Upper lobe of right lung (tissue), 1 donor: Measurements from ENCODE around the gene WDR5. TPM values are rescaled to one million over a fixed set of nuclear protein-coding genes. Genes with fewer than 3 reads are reported as not detected.
A peak's percentile ranks its signal among the peaks of the same experiment; 100 is the strongest.

Experiments used
- ATAC-seq: fragments of 200-7000 bp; cut with Tn5 transposase; one replicate; pipeline ENCODE4 v1.9.1; 2020; ENCODE audit warnings: mild to moderate bottlenecking, moderate library complexity
- DNase-seq: peaks from one replicate; pipeline ENCODE4 v3.0.0-alpha.2; 2020
- H3K27ac ChIP-seq: fragments of 200-600 bp; one replicate; pipeline ENCODE4 v1.8.0; 2022
- H3K27me3 ChIP-seq: fragments of 200-600 bp; one replicate; pipeline ENCODE4 v1.8.0; 2022; ENCODE audit warnings: mild to moderate bottlenecking
- H3K36me3 ChIP-seq: fragments of 200-600 bp; one replicate; pipeline ENCODE4 v1.8.0; 2022
- H3K4me1 ChIP-seq: fragments of 200-600 bp; one replicate; pipeline ENCODE4 v1.8.0; 2022
- H3K4me3 ChIP-seq: fragments of 200-600 bp; one replicate; pipeline ENCODE4 v1.8.0; 2022; ENCODE audit warnings: mild to moderate bottlenecking
- H3K9me3 ChIP-seq: fragments of 200-600 bp; one replicate; pipeline ENCODE4 v1.8.0; 2022
- intact Hi-C: fragments of 100-400 bp; cut with DNase I; formaldehyde crosslinking; loops from one replicate; pipeline ENCODE4 v1.11.0; 2022
- total RNA-seq: library from RNA; stranded (reverse); fragmentation: NEBNext Ultra II Directional; extraction: Animal tissue kit (Norgen Biotek cat#: 25700); gene quantifications from one replicate; pipeline ENCODE4 v1.2.1, GENCODE V29; 2021
- TF ChIP-seq, protein P1 (sequence below): fragments of 200-600 bp; IDR thresholded peaks from one replicate; pipeline ENCODE4 v1.8.0; 2022; ENCODE audit warnings: antibody characterized with exemption
- donor health status: DM: no; HTN: yes; CAD: no; lungs with severe emphysema.

The WDR5 gene
- total RNA-seq, 1 donor from 2014 or later = 26.6 TPM

DNA sequence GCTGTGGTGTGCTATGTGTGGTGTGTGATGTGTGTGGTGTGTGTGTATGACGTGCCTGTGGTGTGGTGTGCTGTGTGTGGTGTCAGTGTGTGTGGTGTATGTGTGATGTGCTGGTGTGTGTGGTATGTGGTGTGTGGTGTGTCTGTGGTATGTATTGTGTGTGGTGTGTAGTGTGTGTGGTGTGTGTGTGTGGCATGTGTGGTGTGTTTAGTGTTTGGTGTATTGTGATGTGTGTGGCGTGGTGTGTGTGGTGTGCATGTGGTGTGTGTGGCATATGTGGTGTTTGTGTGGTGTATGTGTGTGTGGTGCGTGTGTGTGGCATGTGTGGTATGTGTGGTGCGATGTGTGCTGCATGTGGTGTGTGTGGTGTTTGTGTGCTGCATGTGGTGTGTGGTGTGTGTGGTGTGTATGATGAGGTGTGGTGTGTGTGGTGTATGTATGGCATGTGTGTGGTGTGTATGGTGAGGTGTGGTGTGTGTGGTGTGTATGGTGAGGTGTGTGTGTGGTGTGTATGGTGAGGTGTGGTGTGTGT, 46.7 kb downstream of the WDR5 start:
- no peak overlapping the region for H3K4me3 ChIP-seq
- ATAC-seq = peak; percentile 78
- TF ChIP-seq, protein P1, sequence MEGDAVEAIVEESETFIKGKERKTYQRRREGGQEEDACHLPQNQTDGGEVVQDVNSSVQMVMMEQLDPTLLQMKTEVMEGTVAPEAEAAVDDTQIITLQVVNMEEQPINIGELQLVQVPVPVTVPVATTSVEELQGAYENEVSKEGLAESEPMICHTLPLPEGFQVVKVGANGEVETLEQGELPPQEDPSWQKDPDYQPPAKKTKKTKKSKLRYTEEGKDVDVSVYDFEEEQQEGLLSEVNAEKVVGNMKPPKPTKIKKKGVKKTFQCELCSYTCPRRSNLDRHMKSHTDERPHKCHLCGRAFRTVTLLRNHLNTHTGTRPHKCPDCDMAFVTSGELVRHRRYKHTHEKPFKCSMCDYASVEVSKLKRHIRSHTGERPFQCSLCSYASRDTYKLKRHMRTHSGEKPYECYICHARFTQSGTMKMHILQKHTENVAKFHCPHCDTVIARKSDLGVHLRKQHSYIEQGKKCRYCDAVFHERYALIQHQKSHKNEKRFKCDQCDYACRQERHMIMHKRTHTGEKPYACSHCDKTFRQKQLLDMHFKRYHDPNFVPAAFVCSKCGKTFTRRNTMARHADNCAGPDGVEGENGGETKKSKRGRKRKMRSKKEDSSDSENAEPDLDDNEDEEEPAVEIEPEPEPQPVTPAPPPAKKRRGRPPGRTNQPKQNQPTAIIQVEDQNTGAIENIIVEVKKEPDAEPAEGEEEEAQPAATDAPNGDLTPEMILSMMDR = no peak
- H3K4me1 ChIP-seq = peaks cover 6% of the 10 kb centered on the region
- H3K27ac ChIP-seq = no peak overlapping the region
- H3K27me3 ChIP-seq = peaks cover 18% of the 10 kb centered on the region
- H3K9me3 ChIP-seq = no peaks in the 10 kb centered on the region
- DNase-seq = peak; percentile 37
- intact Hi-C loops = no loop called here
- no peaks in the 10 kb centered on the region for H3K36me3 ChIP-seq

- DNase-seq (peak; percentile 25), ATAC-seq (no peak)
- peaks cover 6% of the 10 kb centered on the region for H3K4me1 ChIP-seq
- TF ChIP-seq, protein P1 = no peak
- no peaks in the 10 kb centered on the region for H3K36me3 ChIP-seq
- no peak overlapping the region for H3K27ac ChIP-seq
- H3K9me3 ChIP-seq = no peaks in the 10 kb centered on the region
- H3K27me3 ChIP-seq = no peaks in the 10 kb centered on the region
- intact Hi-C loops = no loop called here
- H3K4me3 ChIP-seq = no peak overlapping the region
Measured at GRCh38 chr9:134185536-134186011, 49.7 kb downstream of the WDR5 start.

DNA sequence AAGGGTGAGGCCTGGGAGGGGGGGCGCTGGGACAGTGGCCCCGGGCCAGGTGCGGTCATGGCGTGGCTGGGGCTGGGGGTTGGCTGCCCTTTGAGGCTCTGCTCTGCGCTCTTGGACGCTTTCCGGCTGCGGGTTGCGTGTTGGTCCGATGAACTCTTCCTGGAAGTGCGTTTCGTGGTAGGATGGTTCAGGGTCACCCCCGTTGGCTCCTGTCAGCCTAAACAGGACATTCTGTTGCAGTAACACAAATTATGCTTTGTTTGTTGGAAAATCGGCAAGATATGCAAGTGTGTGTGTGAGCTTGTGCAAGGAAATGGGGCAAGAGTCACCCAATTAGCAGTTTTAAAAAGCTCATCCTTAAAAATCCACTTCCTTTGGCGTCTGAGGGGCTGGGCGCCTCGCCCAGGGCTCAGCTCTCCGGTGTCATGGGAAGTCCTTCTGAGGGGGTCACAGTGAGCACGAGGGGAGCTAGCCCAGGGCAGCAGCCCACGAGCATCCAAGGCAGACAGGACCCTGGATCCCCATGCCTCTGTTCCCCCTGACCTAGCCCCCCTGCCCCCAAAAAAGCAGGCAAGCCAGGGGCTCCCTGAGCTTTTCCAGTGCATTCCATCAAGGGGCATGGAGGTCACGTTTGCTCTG, 50.7 kb downstream of the WDR5 start:
- Histone ChIP-seq H3K4me3 (no peak overlapping the region), H3K9me3 (no peaks in the 10 kb centered on the region), H3K4me1 (peaks cover 6% of the 10 kb centered on the region), H3K27ac (no peak overlapping the region), H3K36me3 (no peaks in the 10 kb centered on the region), H3K27me3 (no peaks in the 10 kb centered on the region)
- intact Hi-C loops = no loop called here
- peak; percentile 61 for DNase-seq
- ATAC-seq = no peak
- TF ChIP-seq, protein P1 = no peak

GRCh38 chr9:134187110-134187531, 51.2 kb downstream of the WDR5 start:
- Histone ChIP-seq H3K36me3 (no peaks in the 10 kb centered on the region), H3K9me3 (no peaks in the 10 kb centered on the region), H3K27me3 (no peaks in the 10 kb centered on the region), H3K4me1 (peaks cover 6% of the 10 kb centered on the region), H3K4me3 (no peak overlapping the region), H3K27ac (no peak overlapping the region)
- DNase-seq (peak; percentile 56), ATAC-seq (peak; percentile 62)
- intact Hi-C loops = no loop called here
- TF ChIP-seq, protein P1 = peak; percentile 27

DNA sequence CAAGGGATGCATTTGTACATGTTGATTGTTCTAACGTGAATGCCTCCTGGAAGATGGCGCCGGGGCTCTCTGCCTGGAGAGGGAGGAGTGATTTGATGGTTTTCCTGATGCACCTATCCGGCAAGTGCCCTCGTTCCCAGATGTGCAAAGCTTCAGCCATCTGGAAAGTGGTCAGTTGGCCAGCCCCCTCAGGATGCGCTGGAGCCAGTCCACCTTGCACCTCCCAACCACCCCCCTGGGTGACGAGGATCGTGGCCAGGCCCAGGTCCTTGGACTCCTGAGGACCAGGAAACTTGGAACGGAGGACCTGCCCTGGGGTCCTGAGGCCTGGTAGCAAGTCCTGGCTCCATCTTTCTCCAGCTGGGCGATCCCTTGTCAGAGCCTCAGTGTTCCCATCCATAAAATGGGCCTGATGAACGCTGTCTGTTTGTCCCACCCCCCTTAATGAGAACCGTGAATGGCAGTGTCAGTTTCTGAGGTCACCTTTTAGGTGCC, 52.1 kb downstream of the WDR5 start:
- no peaks in the 10 kb centered on the region for H3K9me3 ChIP-seq
- ATAC-seq (no peak), DNase-seq (peak; percentile 61)
- no peaks in the 10 kb centered on the region for H3K36me3 ChIP-seq
- peaks cover 6% of the 10 kb centered on the region for H3K4me1 ChIP-seq
- H3K4me3 ChIP-seq = no peak overlapping the region
- TF ChIP-seq, protein P1 = no peak
- intact Hi-C loops = no loop called here
- no peak overlapping the region for H3K27ac ChIP-seq
- H3K27me3 ChIP-seq = no peaks in the 10 kb centered on the region
